ENCODE measurements around the gene COL6A2.

COL6A2 gene

GRCh38 chr21:46110499-46111192 is 12.7 kb downstream of the COL6A2 start:
- intact Hi-C loops (cut with DNase I; ENCODE audit: low total_unique reads): loop anchor here (10.0 kb wide), 1 partner anchor 586 kb away; no protein-coding TSS in a partner anchor
- H3K4me3 ChIP-seq: no peak overlapping the region
- H3K9me3 ChIP-seq: no peaks in the 10 kb centered on the region
- peaks cover 37 to 46% (median 43%) of the 10 kb centered on the region in 3 donors for H3K36me3 ChIP-seq
- peaks cover 0 to 49% (median 25%) of the 10 kb centered on the region in 4 donors for H3K4me1 ChIP-seq
- peak overlapping the region; percentile 57 to 64 for H3K27ac ChIP-seq
- TF ChIP-seq, protein P1, sequence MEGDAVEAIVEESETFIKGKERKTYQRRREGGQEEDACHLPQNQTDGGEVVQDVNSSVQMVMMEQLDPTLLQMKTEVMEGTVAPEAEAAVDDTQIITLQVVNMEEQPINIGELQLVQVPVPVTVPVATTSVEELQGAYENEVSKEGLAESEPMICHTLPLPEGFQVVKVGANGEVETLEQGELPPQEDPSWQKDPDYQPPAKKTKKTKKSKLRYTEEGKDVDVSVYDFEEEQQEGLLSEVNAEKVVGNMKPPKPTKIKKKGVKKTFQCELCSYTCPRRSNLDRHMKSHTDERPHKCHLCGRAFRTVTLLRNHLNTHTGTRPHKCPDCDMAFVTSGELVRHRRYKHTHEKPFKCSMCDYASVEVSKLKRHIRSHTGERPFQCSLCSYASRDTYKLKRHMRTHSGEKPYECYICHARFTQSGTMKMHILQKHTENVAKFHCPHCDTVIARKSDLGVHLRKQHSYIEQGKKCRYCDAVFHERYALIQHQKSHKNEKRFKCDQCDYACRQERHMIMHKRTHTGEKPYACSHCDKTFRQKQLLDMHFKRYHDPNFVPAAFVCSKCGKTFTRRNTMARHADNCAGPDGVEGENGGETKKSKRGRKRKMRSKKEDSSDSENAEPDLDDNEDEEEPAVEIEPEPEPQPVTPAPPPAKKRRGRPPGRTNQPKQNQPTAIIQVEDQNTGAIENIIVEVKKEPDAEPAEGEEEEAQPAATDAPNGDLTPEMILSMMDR (IDR thresholded peaks at IDR 0.05): peak; percentile 24
- H3K27me3 ChIP-seq: no peaks in the 10 kb centered on the region
- DNase-seq: peak; percentile 58 to 83

- no peak for DNase-seq
- Histone ChIP-seq H3K9me3 (no peaks in the 10 kb centered on the region), H3K4me1 (peaks cover 0 to 47% (median 25%) of the 10 kb centered on the region in 4 donors), H3K36me3 (peaks cover 43 to 52% (median 48%) of the 10 kb centered on the region in 3 donors), H3K4me3 (no peak overlapping the region), H3K27me3 (no peaks in the 10 kb centered on the region), H3K27ac (peak overlapping the region; percentile 34 to 64)
- TF ChIP-seq, protein P1 (IDR thresholded peaks at IDR 0.05): no peak
- intact Hi-C loops (cut with DNase I; ENCODE audit: low total_unique reads): loop anchor here (10.0 kb wide), 1 partner anchor 586 kb away; no protein-coding TSS in a partner anchor
Measured at GRCh38 chr21:46111193-46111571, 13.3 kb downstream of the COL6A2 start.

DNA sequence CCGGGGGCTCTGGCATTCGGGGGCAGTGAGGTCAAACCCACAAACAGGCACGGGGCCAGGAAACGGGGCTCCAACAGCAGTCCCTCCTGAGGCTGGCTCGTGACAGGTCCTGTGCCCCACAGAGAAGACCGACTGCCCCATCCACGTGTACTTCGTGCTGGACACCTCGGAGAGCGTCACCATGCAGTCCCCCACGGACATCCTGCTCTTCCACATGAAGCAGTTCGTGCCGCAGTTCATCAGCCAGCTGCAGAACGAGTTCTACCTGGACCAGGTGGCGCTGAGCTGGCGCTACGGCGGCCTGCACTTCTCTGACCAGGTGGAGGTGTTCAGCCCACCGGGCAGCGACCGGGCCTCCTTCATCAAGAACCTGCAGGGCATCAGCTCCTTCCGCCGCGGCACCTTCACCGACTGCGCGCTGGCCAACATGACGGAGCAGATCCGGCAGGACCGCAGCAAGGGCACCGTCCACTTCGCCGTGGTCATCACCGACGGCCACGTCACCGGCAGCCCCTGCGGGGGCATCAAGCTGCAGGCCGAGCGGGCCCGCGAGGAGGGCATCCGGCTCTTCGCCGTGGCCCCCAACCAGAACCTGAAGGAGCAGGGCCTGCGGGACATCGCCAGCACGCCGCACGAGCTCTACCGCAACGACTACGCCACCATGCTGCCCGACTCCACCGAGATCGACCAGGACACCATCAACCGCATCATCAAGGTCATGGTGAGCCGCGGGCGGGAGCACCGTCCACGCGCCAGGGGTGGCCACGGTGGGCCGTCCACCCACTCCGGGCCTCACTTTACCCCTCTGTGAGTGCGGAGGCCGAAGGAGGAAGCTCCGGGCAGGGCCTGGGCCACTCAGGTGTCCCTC is 14.2 kb downstream of the COL6A2 start:
- intact Hi-C loops (cut with DNase I; ENCODE audit: low total_unique reads): loop anchor here (10.0 kb wide), 1 partner anchor 587 kb away; no protein-coding TSS in a partner anchor
- TF ChIP-seq, protein P1 (IDR thresholded peaks at IDR 0.05): no peak
- peaks cover 0 to 38% (median 25%) of the 10 kb centered on the region in 4 donors for H3K4me1 ChIP-seq

DNA sequence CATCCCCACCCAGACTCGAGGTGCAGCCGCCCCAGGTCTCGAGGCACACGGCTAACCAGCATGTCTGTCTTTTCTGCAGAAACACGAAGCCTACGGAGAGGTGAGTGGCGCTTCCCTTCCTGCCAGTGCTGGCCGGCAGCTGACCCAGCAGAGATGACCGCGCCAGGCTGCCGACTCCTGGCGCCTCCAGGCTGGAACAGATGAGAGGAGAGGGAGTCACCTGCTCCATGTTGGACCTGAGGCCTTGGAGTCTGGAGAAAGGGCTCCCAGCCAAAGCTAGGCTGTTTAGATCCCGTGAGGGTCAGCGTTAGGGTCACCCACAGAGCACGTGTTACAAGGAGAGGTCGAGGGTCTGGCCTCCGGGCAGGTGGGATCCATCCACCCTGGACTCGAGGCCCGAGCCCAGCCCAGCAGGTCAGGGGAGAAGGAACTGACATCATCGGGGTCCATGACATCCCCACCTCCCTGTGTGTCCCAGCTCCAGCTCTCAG is 14.9 kb downstream of the COL6A2 start:
- no peak overlapping the region for H3K4me3 ChIP-seq
- DNase-seq: peak in 1 of 2 donors; percentile 20
- peaks cover 0 to 31% (median 25%) of the 10 kb centered on the region in 4 donors for H3K4me1 ChIP-seq
- intact Hi-C loops (cut with DNase I; ENCODE audit: low total_unique reads): loop anchor here (10.0 kb wide), 1 partner anchor 588 kb away; no protein-coding TSS in a partner anchor
- TF ChIP-seq, protein P1 (IDR thresholded peaks at IDR 0.05): no peak
- no peaks in the 10 kb centered on the region for H3K9me3 ChIP-seq
- peaks cover 58 to 68% (median 64%) of the 10 kb centered on the region in 3 donors for H3K36me3 ChIP-seq
- H3K27me3 ChIP-seq: no peaks in the 10 kb centered on the region
- no peak overlapping the region for H3K27ac ChIP-seq

More for the DNA sequence above, 14.2 kb downstream of the COL6A2 start:
- Histone ChIP-seq H3K27ac (no peak overlapping the region), H3K27me3 (no peaks in the 10 kb centered on the region), H3K36me3 (peaks cover 52 to 61% (median 57%) of the 10 kb centered on the region in 3 donors), H3K9me3 (no peaks in the 10 kb centered on the region), H3K4me3 (no peak overlapping the region)
- peak in 1 of 2 donors; percentile 21 for DNase-seq

- no peak for DNase-seq
- intact Hi-C loops (cut with DNase I; ENCODE audit: low total_unique reads): loop anchor here (10.0 kb wide), 1 partner anchor 589 kb away; no protein-coding TSS in a partner anchor
- H3K36me3 ChIP-seq: peaks cover 67 to 76% (median 69%) of the 10 kb centered on the region in 3 donors
Measured at GRCh38 chr21:46113497-46114176, 15.7 kb downstream of the COL6A2 start.

More at GRCh38 chr21:46113497-46114176, 15.7 kb downstream of the COL6A2 start:
- no peaks in the 10 kb centered on the region for H3K9me3 ChIP-seq
- TF ChIP-seq, protein P1 (IDR thresholded peaks at IDR 0.05): no peak
- no peak overlapping the region for H3K27ac ChIP-seq
- no peaks in the 10 kb centered on the region for H3K27me3 ChIP-seq
- peaks cover 0 to 27% (median 25%) of the 10 kb centered on the region in 4 donors for H3K4me1 ChIP-seq
- H3K4me3 ChIP-seq: no peak overlapping the region

All from tibial artery (tissue), 4 donors.